Body of pancreas (tissue), 4 donors: ENCODE measurements around the gene RALB.

Experiments used
- CTCF ChIP-seq, 7 experiments: fragments of 450-650 bp in 4 of 7; fragments of 200-600 bp in 3 of 7; sonication (generic) in 3 of 7; IDR thresholded peaks; one replicate each; pipeline ENCODE4 v1.5.1; 2016 to 2019; ENCODE audit warnings: antibody characterized with exemption in 7 of 7
- POLR2A ChIP-seq, 3 donors: fragments of 450-650 bp; IDR thresholded peaks; one replicate each; pipeline ENCODE4 v1.6.1; 2016; ENCODE audit warnings: antibody characterized with exemption in 3 of 3, mild to moderate bottlenecking in 2 of 3

- TF ChIP-seq POLR2A (IDR thresholded peaks at IDR 0.05) (no peak), CTCF (IDR thresholded peaks at IDR 0.05) (no peak)
Measured at GRCh38 chr2:120225549-120226065, 27.0 kb upstream of the RALB start.
